Peyer's patch (tissue), 4 donors: Measurements from ENCODE around the gene RALGPS1. TPM values are rescaled to one million over a fixed set of nuclear protein-coding genes. Genes with fewer than 3 reads are reported as not detected.

ENCODE experiments used
- DNase-seq, 3 donors: peaks; one replicate each; pipeline ENCODE4 v3.0.0-alpha.2; 2017 to 2019
- H3K27ac ChIP-seq, 4 donors: fragments of 200-600 bp; sonication (generic); one replicate each; pipeline ENCODE4 v1.5.1; 2016 to 2019
- H3K27me3 ChIP-seq, 2 donors: fragments of 200-600 bp; sonication (generic); one replicate each; pipeline ENCODE4 v1.5.1; 2019
- H3K36me3 ChIP-seq, 3 donors: fragments of 200-600 bp; sonication (generic); one replicate each; pipeline ENCODE4 v1.5.1; 2016 to 2019
- H3K4me1 ChIP-seq, 4 donors: fragments of 200-600 bp; sonication (generic); one replicate each; pipeline ENCODE4 v1.5.1; 2016 to 2019
- H3K4me3 ChIP-seq, 4 donors: fragments of 200-600 bp; sonication (generic); 1 replicate in 3 of 4; 2 replicates in 1 of 4; pipeline ENCODE4 v1.5.1; 2016 to 2019; ENCODE audit warnings: mild to moderate bottlenecking in 1 of 4
- H3K9me3 ChIP-seq, 4 donors: fragments of 200-600 bp; sonication (generic); one replicate each; pipeline ENCODE4 v1.5.1; 2016 to 2019; ENCODE audit warnings: mild to moderate bottlenecking in 1 of 4
- CTCF ChIP-seq, 6 experiments: fragments of 450-650 bp in 4 of 6; fragments of 200-600 bp in 2 of 6; sonication (generic) in 1 of 6; IDR thresholded peaks; one replicate each; pipeline ENCODE4 v1.5.1; 2017 to 2019; ENCODE audit warnings: antibody characterized with exemption in 6 of 6, mild to moderate bottlenecking in 3 of 6, moderate library complexity in 1 of 6
- POLR2A ChIP-seq, 2 donors: fragments of 450-650 bp; IDR thresholded peaks; one replicate each; pipeline ENCODE4 v1.5.1; 2017; ENCODE audit warnings: antibody characterized with exemption in 2 of 2, mild to moderate bottlenecking in 2 of 2, moderate library complexity in 2 of 2
- total RNA-seq, 4 donors: library from RNA; depleted of rRNA; stranded (reverse); fragments of >200 nt; gene quantifications; one replicate each; pipeline ENCODE4 v1.1.0, GENCODE V29; 2016

The RALGPS1 gene
- total RNA-seq, 4 donors from 2014 or later = 38.8 to 158 (median 141) TPM

- H3K9me3 ChIP-seq = no peaks in the 10 kb centered on the region
- no peaks in the 10 kb centered on the region for H3K27me3 ChIP-seq
- peaks cover 0 to 3% (median 0%) of the 10 kb centered on the region in 4 donors for H3K4me1 ChIP-seq
- peak in 1 of 3 donors; percentile 36 for DNase-seq
- TF ChIP-seq CTCF (IDR thresholded peaks at IDR 0.05) (no peak), POLR2A (IDR thresholded peaks at IDR 0.05) (no peak)
- no peak overlapping the region for H3K4me3 ChIP-seq
- no peaks in the 10 kb centered on the region for H3K36me3 ChIP-seq
- H3K27ac ChIP-seq = peak overlapping the region; percentile 51 to 83 (median 68)
Observed at GRCh38 chr9:127132375-127132774, 217.8 kb downstream of the RALGPS1 start.

GRCh38 chr9:127132921-127133647, 218.5 kb downstream of the RALGPS1 start:
- H3K9me3 ChIP-seq = no peaks in the 10 kb centered on the region
- no peaks in the 10 kb centered on the region for H3K27me3 ChIP-seq
- peak in 1 of 3 donors; percentile 42 for DNase-seq
- peaks cover 0 to 3% (median 0%) of the 10 kb centered on the region in 4 donors for H3K4me1 ChIP-seq
- no peak overlapping the region for H3K4me3 ChIP-seq
- TF ChIP-seq CTCF (IDR thresholded peaks at IDR 0.05) (no peak), POLR2A (IDR thresholded peaks at IDR 0.05) (no peak)
- no peaks in the 10 kb centered on the region for H3K36me3 ChIP-seq
- H3K27ac ChIP-seq = peak overlapping the region; percentile 51 to 83 (median 68)

DNA sequence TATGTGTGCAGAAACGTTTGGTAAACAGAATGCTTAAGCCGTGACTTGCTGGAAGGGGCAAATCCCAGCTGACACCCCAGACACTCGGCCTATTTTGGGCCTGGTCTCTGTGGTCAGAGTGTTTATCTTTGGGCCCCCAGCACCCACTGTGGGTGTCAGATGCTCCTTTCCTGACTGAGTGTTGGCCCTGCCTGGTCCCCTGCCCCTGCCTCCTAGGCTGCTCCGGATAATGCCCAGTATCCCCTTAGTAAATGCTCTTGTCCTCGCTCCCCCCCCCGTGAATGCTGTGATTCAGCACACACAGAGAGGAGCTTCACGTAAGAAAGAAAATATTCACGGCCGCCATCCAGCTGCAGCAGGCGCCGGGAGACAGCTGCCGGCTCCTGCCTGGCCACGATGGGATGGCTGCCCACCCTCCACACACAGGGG, 219.2 kb downstream of the RALGPS1 start:
- peak overlapping the region; percentile 51 to 83 (median 68) for H3K27ac ChIP-seq
- H3K27me3 ChIP-seq = no peaks in the 10 kb centered on the region
- TF ChIP-seq POLR2A (IDR thresholded peaks at IDR 0.05) (no peak), CTCF (IDR thresholded peaks at IDR 0.05) (no peak)
- no peaks in the 10 kb centered on the region for H3K9me3 ChIP-seq
- no peaks in the 10 kb centered on the region for H3K36me3 ChIP-seq
- peak in 1 of 3 donors; percentile 64 for DNase-seq
- H3K4me1 ChIP-seq = peaks cover 0 to 3% (median 0%) of the 10 kb centered on the region in 4 donors
- no peak overlapping the region for H3K4me3 ChIP-seq

DNA sequence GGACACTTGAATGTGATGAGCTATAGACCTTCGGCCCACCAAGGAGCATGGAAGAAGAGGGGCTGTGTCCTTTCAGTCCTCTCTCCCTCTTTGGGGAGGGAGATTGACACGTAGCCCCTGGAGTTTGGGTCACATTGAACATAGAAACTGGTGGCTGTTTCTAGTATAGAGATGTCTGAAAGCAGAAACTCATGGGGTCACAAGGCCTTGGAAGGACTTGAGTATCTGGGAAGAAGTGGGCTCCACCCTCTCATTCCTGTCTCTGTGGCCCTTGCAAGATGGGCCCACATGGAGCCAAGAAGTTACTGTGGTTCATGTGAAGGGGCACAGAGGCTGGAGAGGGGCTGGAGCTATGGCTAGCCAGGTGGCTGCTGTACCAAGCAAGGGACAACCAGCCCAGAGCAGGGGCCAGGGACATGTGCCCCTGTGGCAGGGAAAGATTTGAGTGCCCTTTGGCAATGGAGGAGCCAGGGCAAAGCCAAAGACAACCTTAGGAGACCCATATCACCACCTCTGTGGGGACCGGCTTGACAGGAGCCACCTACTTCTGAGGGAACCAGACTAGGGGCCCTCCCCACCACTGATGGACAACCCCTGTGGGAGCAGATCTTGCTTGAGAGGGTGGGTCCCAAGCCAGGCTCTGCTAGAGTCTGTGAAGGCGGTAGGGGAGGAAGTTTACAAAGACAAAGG, 220.6 kb downstream of the RALGPS1 start:
- Histone ChIP-seq H3K9me3 (no peaks in the 10 kb centered on the region), H3K4me1 (peaks cover 0 to 3% (median 0%) of the 10 kb centered on the region in 4 donors), H3K4me3 (no peak overlapping the region), H3K27ac (peak overlapping the region in 2 of 4 donors; percentile 22 to 83), H3K27me3 (no peaks in the 10 kb centered on the region), H3K36me3 (no peaks in the 10 kb centered on the region)
- DNase-seq = peak in 1 of 3 donors; percentile 24
- no peak for TF ChIP-seq POLR2A (IDR thresholded peaks at IDR 0.05)
- TF ChIP-seq CTCF (IDR thresholded peaks at IDR 0.05) = no peak

GRCh38 chr9:127136081-127136879, 221.7 kb downstream of the RALGPS1 start:
- Histone ChIP-seq H3K27ac (no peak overlapping the region), H3K4me1 (no peaks in the 10 kb centered on the region), H3K9me3 (no peaks in the 10 kb centered on the region), H3K4me3 (no peak overlapping the region), H3K36me3 (no peaks in the 10 kb centered on the region), H3K27me3 (no peaks in the 10 kb centered on the region)
- peak in 1 of 3 donors; percentile 24 for DNase-seq
- no peak for TF ChIP-seq CTCF (IDR thresholded peaks at IDR 0.05)
- TF ChIP-seq POLR2A (IDR thresholded peaks at IDR 0.05) = no peak
